ENCODE results near the gene BCL7B. TPM values are rescaled to one million over a fixed set of nuclear protein-coding genes. Genes with fewer than 3 reads are reported as not detected.

The BCL7B gene
- total RNA-seq, 1 experiment from 2014 or later: 50.4 TPM

DNA sequence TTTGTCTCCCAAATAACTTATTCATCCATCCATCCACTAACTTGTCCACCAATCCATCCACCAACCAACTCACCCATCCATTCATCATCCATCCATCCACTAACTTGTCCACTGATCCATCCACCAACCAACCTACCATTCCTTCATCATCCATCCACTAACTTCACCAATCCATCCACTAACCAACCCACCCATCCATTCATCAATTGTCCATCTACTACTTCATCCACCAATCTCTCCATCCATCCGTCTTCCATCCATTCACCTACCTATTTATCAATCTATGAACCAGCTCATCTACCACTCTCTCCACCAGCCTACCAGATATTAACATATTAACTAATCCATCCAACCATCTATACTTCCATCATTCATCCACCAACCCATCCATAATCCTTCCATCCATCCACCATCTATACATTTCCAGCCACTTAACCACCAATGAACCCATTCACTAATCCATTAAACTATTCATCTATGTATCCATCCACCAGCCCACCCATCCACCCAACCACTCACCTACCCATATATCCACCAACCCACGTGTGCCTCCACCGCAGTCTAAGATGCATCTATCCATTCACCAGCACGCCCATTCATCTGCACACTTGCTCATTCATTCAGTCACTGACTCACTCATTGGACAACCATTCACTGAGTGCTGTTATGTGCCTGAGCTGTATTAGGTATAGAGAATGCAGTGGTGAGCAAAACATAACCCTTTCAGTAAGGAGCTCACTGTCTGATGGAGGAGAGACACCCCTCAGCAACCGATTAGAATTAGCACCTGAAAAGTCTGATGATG lies 40.7 kb upstream of the BCL7B start:
- CTCF ChIA-PET: no interaction called here
- Histone ChIP-seq H3K79me2 (ENCODE audit: insufficient read depth, low read length) (no peaks in the 10 kb centered on the region), H4K20me1 (ENCODE audit: insufficient read depth) (no peaks in the 10 kb centered on the region), H2AFZ (ENCODE audit: low read depth, low read length, poor library complexity, severe bottlenecking) (no peak overlapping the region), H3K9me3 (ENCODE audit: control insufficient read depth in 1 of 2, insufficient read depth in 1 of 2, low read depth in 1 of 2, low read length in 2 of 2) (no peaks in the 10 kb centered on the region), H3K4me2 (ENCODE audit: low read length) (no peak overlapping the region), H3K9ac (ENCODE audit: low read length) (no peak overlapping the region), H3K36me3 (ENCODE audit: control insufficient read depth in 1 of 2, insufficient read depth in 2 of 2, low read length in 2 of 2) (no peaks in the 10 kb centered on the region; a peak in 1 of 4 replicates), H3K27me3 (ENCODE audit: insufficient read depth, low read length) (no peaks in the 10 kb centered on the region), H3K27ac (ENCODE audit: low read depth, low read length) (no peak overlapping the region), H3K9me2 (ENCODE audit: insufficient read depth) (no peaks in the 10 kb centered on the region), H3K4me3 (replicated peaks in 1 of 2; ENCODE audit: low read depth in 1 of 2, low read length in 2 of 2) (no peak overlapping the region), H3K4me1 (ENCODE audit: control insufficient read depth in 1 of 2, insufficient read depth in 2 of 2, low read length in 2 of 2) (peaks cover 10 to 21% of the 10 kb centered on the region in 2 experiments; a peak in 3 of 4 replicates)
- ATAC-seq (no peak), DNase-seq (ENCODE audit: low read depth, low spot score) (no peak)
- RAD21 ChIA-PET (ENCODE audit: low non-redundant PET in 1 of 2, low total read pairs in 2 of 2, uncharacterized antibody in 2 of 2, unreplicated experiment in 2 of 2): interaction anchor here in 1 of 2 experiments (1.0 kb wide), 1 partner anchor 256 kb away, joined by 3 read pairs; no protein-coding TSS in a partner anchor
- no peak for TF ChIP-seq POLR2AphosphoS5 (IDR thresholded peaks at IDR 0.05; ENCODE audit: low read depth, low read length)
- TF ChIP-seq, protein P1, sequence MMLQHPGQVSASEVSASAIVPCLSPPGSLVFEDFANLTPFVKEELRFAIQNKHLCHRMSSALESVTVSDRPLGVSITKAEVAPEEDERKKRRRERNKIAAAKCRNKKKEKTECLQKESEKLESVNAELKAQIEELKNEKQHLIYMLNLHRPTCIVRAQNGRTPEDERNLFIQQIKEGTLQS (IDR thresholded peaks at IDR 0.05): no peak
- no peak for TF ChIP-seq CBX3 (IDR thresholded peaks at IDR 0.05; ENCODE audit: low read depth)
- TF ChIP-seq, protein P2, sequence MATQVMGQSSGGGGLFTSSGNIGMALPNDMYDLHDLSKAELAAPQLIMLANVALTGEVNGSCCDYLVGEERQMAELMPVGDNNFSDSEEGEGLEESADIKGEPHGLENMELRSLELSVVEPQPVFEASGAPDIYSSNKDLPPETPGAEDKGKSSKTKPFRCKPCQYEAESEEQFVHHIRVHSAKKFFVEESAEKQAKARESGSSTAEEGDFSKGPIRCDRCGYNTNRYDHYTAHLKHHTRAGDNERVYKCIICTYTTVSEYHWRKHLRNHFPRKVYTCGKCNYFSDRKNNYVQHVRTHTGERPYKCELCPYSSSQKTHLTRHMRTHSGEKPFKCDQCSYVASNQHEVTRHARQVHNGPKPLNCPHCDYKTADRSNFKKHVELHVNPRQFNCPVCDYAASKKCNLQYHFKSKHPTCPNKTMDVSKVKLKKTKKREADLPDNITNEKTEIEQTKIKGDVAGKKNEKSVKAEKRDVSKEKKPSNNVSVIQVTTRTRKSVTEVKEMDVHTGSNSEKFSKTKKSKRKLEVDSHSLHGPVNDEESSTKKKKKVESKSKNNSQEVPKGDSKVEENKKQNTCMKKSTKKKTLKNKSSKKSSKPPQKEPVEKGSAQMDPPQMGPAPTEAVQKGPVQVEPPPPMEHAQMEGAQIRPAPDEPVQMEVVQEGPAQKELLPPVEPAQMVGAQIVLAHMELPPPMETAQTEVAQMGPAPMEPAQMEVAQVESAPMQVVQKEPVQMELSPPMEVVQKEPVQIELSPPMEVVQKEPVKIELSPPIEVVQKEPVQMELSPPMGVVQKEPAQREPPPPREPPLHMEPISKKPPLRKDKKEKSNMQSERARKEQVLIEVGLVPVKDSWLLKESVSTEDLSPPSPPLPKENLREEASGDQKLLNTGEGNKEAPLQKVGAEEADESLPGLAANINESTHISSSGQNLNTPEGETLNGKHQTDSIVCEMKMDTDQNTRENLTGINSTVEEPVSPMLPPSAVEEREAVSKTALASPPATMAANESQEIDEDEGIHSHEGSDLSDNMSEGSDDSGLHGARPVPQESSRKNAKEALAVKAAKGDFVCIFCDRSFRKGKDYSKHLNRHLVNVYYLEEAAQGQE (IDR thresholded peaks at IDR 0.05; ENCODE audit: low read depth): no peak
- TF ChIP-seq, protein P3, sequence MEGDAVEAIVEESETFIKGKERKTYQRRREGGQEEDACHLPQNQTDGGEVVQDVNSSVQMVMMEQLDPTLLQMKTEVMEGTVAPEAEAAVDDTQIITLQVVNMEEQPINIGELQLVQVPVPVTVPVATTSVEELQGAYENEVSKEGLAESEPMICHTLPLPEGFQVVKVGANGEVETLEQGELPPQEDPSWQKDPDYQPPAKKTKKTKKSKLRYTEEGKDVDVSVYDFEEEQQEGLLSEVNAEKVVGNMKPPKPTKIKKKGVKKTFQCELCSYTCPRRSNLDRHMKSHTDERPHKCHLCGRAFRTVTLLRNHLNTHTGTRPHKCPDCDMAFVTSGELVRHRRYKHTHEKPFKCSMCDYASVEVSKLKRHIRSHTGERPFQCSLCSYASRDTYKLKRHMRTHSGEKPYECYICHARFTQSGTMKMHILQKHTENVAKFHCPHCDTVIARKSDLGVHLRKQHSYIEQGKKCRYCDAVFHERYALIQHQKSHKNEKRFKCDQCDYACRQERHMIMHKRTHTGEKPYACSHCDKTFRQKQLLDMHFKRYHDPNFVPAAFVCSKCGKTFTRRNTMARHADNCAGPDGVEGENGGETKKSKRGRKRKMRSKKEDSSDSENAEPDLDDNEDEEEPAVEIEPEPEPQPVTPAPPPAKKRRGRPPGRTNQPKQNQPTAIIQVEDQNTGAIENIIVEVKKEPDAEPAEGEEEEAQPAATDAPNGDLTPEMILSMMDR (IDR thresholded peaks at IDR 0.05 in 2 of 3, conservative IDR thresholded peaks at IDR 0.05 in 1 of 3; ENCODE audit: borderline replicate concordance in 1 of 3, insufficient read depth in 1 of 3, low read depth in 2 of 3, low read length in 2 of 3): no peak
- TF ChIP-seq, protein P4, sequence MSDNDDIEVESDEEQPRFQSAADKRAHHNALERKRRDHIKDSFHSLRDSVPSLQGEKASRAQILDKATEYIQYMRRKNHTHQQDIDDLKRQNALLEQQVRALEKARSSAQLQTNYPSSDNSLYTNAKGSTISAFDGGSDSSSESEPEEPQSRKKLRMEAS (IDR thresholded peaks at IDR 0.05): no peak
- TF ChIP-seq ZNF274 (IDR thresholded peaks at IDR 0.05; ENCODE audit: low read depth, low read length): no peak
- TF ChIP-seq POLR2A (IDR thresholded peaks at IDR 0.05; ENCODE audit: borderline replicate concordance, extremely low read depth, insufficient read depth, insufficient read length): no peak
- no peak for TF ChIP-seq SP1 (IDR thresholded peaks at IDR 0.05; ENCODE audit: low read depth)
- no peak for TF ChIP-seq SIN3A (IDR thresholded peaks at IDR 0.05; ENCODE audit: low read depth)
- no peak for TF ChIP-seq JUND (IDR thresholded peaks at IDR 0.05)
- TF ChIP-seq EZH2phosphoT487 (IDR thresholded peaks at IDR 0.05; ENCODE audit: borderline replicate concordance): no peak
- no peak for TF ChIP-seq YY1 (IDR thresholded peaks at IDR 0.05; ENCODE audit: extremely low read depth, insufficient replicate concordance, low read depth, low read length)
- no peak for TF ChIP-seq FOSL1 (IDR thresholded peaks at IDR 0.05; ENCODE audit: low read depth)
- no peak for TF ChIP-seq ELF1 (IDR thresholded peaks at IDR 0.05; ENCODE audit: borderline replicate concordance, low read depth)
- TF ChIP-seq ZFX (IDR thresholded peaks at IDR 0.05): no peak
- no peak for TF ChIP-seq EGR1 (IDR thresholded peaks at IDR 0.05; ENCODE audit: low read depth)
- no peak for TF ChIP-seq CEBPB (IDR thresholded peaks at IDR 0.05; ENCODE audit: low read depth)
- TF ChIP-seq TCF7L2 (IDR thresholded peaks at IDR 0.05; ENCODE audit: borderline replicate concordance, extremely low read depth, insufficient read depth, insufficient read length): no peak
- BruUV-seq (replicated peaks): no TSS peak
- intact Hi-C loops (cut with micrococcal nuclease): no loop called here
- POLR2A ChIA-PET: no interaction called here
